Glutamatergic neuron (in vitro differentiated cells): Measurements from ENCODE around the gene SYTL2. TPM values are rescaled to one million over a fixed set of nuclear protein-coding genes. Genes with fewer than 3 reads are reported as not detected.
"Not testable (repeated sequence)": the region's sequence is repeated elsewhere in the genome, so short reads cannot be mapped to it uniquely, and the experiment has no call there.

Experiments
- DNase-seq: peaks from one replicate; pipeline ENCODE4 v3.0.0; 2022
- H3K27ac Mint-ChIP-seq: one replicate; pipeline ENCODE4 v1.8.0; 2020; ENCODE audit warnings: mild to moderate bottlenecking, mixed read lengths, inconsistent platforms; ENCODE audit not compliant: unreplicated experiment
- H3K27me3 Mint-ChIP-seq: one replicate; pipeline ENCODE4 v1.8.0; 2020; ENCODE audit warnings: mild to moderate bottlenecking, moderate library complexity, mixed read lengths, inconsistent platforms; ENCODE audit not compliant: unreplicated experiment
- H3K36me3 Mint-ChIP-seq: one replicate; pipeline ENCODE4 v1.8.0; 2020; ENCODE audit warnings: mild to moderate bottlenecking, mixed read lengths, inconsistent platforms; ENCODE audit not compliant: unreplicated experiment
- H3K4me1 Mint-ChIP-seq: one replicate; pipeline ENCODE4 v1.8.0; 2020; ENCODE audit warnings: mild to moderate bottlenecking, low read depth, mixed read lengths, inconsistent platforms; ENCODE audit not compliant: unreplicated experiment
- H3K4me3 Mint-ChIP-seq: one replicate; pipeline ENCODE4 v1.8.0; 2020; ENCODE audit warnings: mild to moderate bottlenecking, mixed read lengths, inconsistent platforms; ENCODE audit not compliant: unreplicated experiment
- H3K9me3 Mint-ChIP-seq: one replicate; pipeline ENCODE4 v1.8.0; 2020; ENCODE audit warnings: mild to moderate bottlenecking, moderate library complexity, mixed read lengths, inconsistent platforms; ENCODE audit not compliant: unreplicated experiment
- CTCF ChIP-seq: fragments of 200-600 bp; sonication (generic); IDR thresholded peaks from one replicate; pipeline ENCODE4 v1.5.0; 2021; ENCODE audit not compliant: partially characterized antibody, unreplicated experiment
- total RNA-seq: library from RNA; stranded (reverse); fragmentation: NEBNext Ultra II Directional; extraction: Animal tissue kit (Norgen Biotek cat#: 25700); gene quantifications from one replicate; pipeline ENCODE4 v1.2.1, GENCODE V29; 2021; ENCODE audit not compliant: unreplicated experiment

Gene SYTL2
- total RNA-seq, 1 donor from 2014 or later, result 4.0 TPM

GRCh38 chr11:85847436-85847835, 36.5 kb upstream of the SYTL2 start:
- Mint-ChIP-seq H3K9me3 (peaks cover 2% of the 10 kb centered on the region), H3K4me3 (no peak overlapping the region), H3K27me3 (no peaks in the 10 kb centered on the region), H3K27ac (no peak overlapping the region), H3K36me3 (no peaks in the 10 kb centered on the region), H3K4me1 (no peaks in the 10 kb centered on the region)
- TF ChIP-seq CTCF, result no peak
- DNase-seq, result no peak

- no peak for TF ChIP-seq CTCF
- no peak for DNase-seq
- Mint-ChIP-seq H3K27ac (no peak overlapping the region), H3K4me3 (no peak overlapping the region), H3K4me1 (no peaks in the 10 kb centered on the region), H3K36me3 (no peaks in the 10 kb centered on the region), H3K9me3 (peaks cover 1% of the 10 kb centered on the region), H3K27me3 (no peaks in the 10 kb centered on the region)
These were observed 34.2 kb upstream of the SYTL2 start for GRCh38 chr11:85845124-85845631.

GRCh38 chr11:85844439-85845123, 33.6 kb upstream of the SYTL2 start:
- Mint-ChIP-seq H3K36me3 (no peaks in the 10 kb centered on the region), H3K4me1 (no peaks in the 10 kb centered on the region), H3K27ac (no peak overlapping the region), H3K27me3 (no peaks in the 10 kb centered on the region), H3K4me3 (no peak overlapping the region), H3K9me3 (no peaks in the 10 kb centered on the region)
- no peak for DNase-seq
- TF ChIP-seq CTCF, result no peak

GRCh38 chr11:85843929-85844328, 33.0 kb upstream of the SYTL2 start:
- Mint-ChIP-seq H3K27me3 (no peaks in the 10 kb centered on the region), H3K36me3 (no peaks in the 10 kb centered on the region), H3K9me3 (no peaks in the 10 kb centered on the region), H3K4me1 (no peaks in the 10 kb centered on the region), H3K4me3 (no peak overlapping the region), H3K27ac (no peak overlapping the region)
- DNase-seq, result no peak
- no peak for TF ChIP-seq CTCF

- H3K9me3 Mint-ChIP-seq, H3K4me1 Mint-ChIP-seq, H3K27ac Mint-ChIP-seq, DNase-seq, H3K4me3 Mint-ChIP-seq, H3K36me3 Mint-ChIP-seq, H3K27me3 Mint-ChIP-seq: not testable (repeated sequence)
These were observed 30.0 kb upstream of the SYTL2 start for GRCh38 chr11:85840932-85841331.
